Measurements from ENCODE around the gene KDM4D.

DNA sequence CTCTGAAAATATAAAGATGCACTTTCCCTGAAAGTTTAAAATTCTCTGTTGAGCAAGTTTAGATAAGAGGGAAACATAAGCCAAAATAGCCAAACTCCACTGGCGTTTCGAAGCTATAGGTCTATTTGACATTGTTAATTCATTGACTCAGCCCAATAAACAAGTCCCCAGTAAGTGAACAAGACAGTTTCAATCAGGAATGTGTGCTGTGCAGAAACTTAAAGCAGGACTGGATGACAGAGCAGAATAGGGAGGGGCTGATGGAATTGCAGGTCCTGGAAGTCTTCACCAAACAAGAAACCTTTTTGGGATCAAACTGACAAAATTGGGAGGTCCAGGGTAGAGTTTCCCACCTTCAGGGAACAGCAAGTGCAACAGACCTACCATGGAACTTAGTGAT lies 42.6 kb downstream of the KDM4D start:
- TF ChIP-seq, protein P1, sequence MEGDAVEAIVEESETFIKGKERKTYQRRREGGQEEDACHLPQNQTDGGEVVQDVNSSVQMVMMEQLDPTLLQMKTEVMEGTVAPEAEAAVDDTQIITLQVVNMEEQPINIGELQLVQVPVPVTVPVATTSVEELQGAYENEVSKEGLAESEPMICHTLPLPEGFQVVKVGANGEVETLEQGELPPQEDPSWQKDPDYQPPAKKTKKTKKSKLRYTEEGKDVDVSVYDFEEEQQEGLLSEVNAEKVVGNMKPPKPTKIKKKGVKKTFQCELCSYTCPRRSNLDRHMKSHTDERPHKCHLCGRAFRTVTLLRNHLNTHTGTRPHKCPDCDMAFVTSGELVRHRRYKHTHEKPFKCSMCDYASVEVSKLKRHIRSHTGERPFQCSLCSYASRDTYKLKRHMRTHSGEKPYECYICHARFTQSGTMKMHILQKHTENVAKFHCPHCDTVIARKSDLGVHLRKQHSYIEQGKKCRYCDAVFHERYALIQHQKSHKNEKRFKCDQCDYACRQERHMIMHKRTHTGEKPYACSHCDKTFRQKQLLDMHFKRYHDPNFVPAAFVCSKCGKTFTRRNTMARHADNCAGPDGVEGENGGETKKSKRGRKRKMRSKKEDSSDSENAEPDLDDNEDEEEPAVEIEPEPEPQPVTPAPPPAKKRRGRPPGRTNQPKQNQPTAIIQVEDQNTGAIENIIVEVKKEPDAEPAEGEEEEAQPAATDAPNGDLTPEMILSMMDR (IDR thresholded peaks at IDR 0.05), result no peak
- TF ChIP-seq EP300 (IDR thresholded peaks at IDR 0.05), result no peak
- TF ChIP-seq POLR2A (IDR thresholded peaks at IDR 0.05), result no peak

All from ovary (tissue), 3 donors.